Endodermal cell (in vitro differentiated cells): ENCODE data around the gene BACH2. TPM values are rescaled to one million over a fixed set of nuclear protein-coding genes. Genes with fewer than 3 reads are reported as not detected.
A peak's percentile ranks its signal among the peaks of the same experiment; 100 is the strongest.

Experiments used
- DNase-seq: peaks from one replicate; pipeline ENCODE4 v3.0.0-alpha.2; 2017
- H3K27ac ChIP-seq: 2 replicates; pipeline ENCODE4 v1.5.1; 2013; ENCODE audit warnings: mild to moderate bottlenecking, low read depth, low read length, moderate library complexity
- H3K27me3 ChIP-seq: 2 replicates; pipeline ENCODE4 v1.6.1; 2013; ENCODE audit warnings: mild to moderate bottlenecking, low read length, moderate library complexity; ENCODE audit not compliant: insufficient read depth, control insufficient read depth, poor library complexity, severe bottlenecking
- H3K36me3 ChIP-seq: 2 replicates; pipeline ENCODE4 v1.7.0; 2013; ENCODE audit warnings: mild to moderate bottlenecking, low read length, moderate library complexity; ENCODE audit not compliant: control insufficient read depth, insufficient read depth
- H3K4me1 ChIP-seq: one replicate; pipeline ENCODE4 v1.7.0; 2013; ENCODE audit warnings: low read length; ENCODE audit not compliant: control insufficient read depth, insufficient read depth
- H3K4me3 ChIP-seq: 2 replicates; pipeline ENCODE4 v1.5.1; 2013; ENCODE audit warnings: mild to moderate bottlenecking, low read length, moderate library complexity
- H3K9ac ChIP-seq: 2 replicates; pipeline ENCODE4 v1.6.1; 2013; ENCODE audit warnings: mild to moderate bottlenecking, low read length, moderate library complexity; ENCODE audit not compliant: poor library complexity, severe bottlenecking; ENCODE audit errors: extremely low read depth
- H3K9me3 ChIP-seq: 2 replicates; pipeline ENCODE4 v1.6.1; 2013; ENCODE audit warnings: mild to moderate bottlenecking, low read length, moderate library complexity; ENCODE audit not compliant: control insufficient read depth
- H3K27ac Mint-ChIP-seq: 2 replicates; pipeline ENCODE4 v1.8.0; 2020; ENCODE audit warnings: mixed read lengths
- H3K27me3 Mint-ChIP-seq: 2 replicates; pipeline ENCODE4 v1.8.0; 2021; ENCODE audit warnings: mild to moderate bottlenecking, mixed read lengths; ENCODE audit not compliant: insufficient read depth
- H3K36me3 Mint-ChIP-seq: 2 replicates; pipeline ENCODE4 v1.8.0; 2020; ENCODE audit warnings: low read depth, mixed read lengths
- H3K4me1 Mint-ChIP-seq: 2 replicates; pipeline ENCODE4 v1.8.0; 2020; ENCODE audit warnings: mixed read lengths
- H3K4me3 Mint-ChIP-seq: 2 replicates; pipeline ENCODE4 v1.8.0; 2020; ENCODE audit warnings: mild to moderate bottlenecking, moderate library complexity, mixed read lengths
- H3K9me3 Mint-ChIP-seq: 2 replicates; pipeline ENCODE4 v1.8.0; 2020; ENCODE audit warnings: mild to moderate bottlenecking, mixed read lengths
- CTCF ChIP-seq: fragments of 200-600 bp; sonication (generic); conservative IDR thresholded peaks from 2 replicates; pipeline ENCODE4 v1.5.0; 2021; ENCODE audit warnings: antibody characterized with exemption, mild to moderate bottlenecking
- WGBS, 2 experiments: methylation state at CpG; one replicate each; pipeline versions ENCODE4 v1.1.5 to v1.1.7; 2013; ENCODE audit warnings: missing lambda C conversion rate in 2 of 2, mixed read lengths in 1 of 2; ENCODE audit not compliant: insufficient coverage in 1 of 2, insufficient read length in 1 of 2; 5-methylcytosine and 5-hydroxymethylcytosine counted together
- total RNA-seq, 2 donors: library from RNA; stranded (reverse); fragmentation: NEBNext Ultra II Directional in 1 of 2; extraction: Animal tissue kit (Norgen Biotek cat#: 25700) in 1 of 2; gene quantifications; 2 replicates in 1 of 2; 3 replicates in 1 of 2; pipeline ENCODE4 v1.2.1, GENCODE V29; 2021

BACH2 gene
- total RNA-seq, 2 donors from 2014 or later = 11.0 to 22.3 TPM

- Histone ChIP-seq H3K9ac (peak overlapping the region; percentile 58), H3K4me1 (peaks cover 11% of the 10 kb centered on the region), H3K36me3 (no peaks in the 10 kb centered on the region), H3K27ac (peak overlapping the region; percentile 66), H3K9me3 (no peaks in the 10 kb centered on the region), H3K27me3 (peaks cover 27% of the 10 kb centered on the region), H3K4me3 (peak overlapping the region; percentile 73)
- H3K36me3 Mint-ChIP-seq = no peaks in the 10 kb centered on the region
- WGBS, 2 experiments = 19 to 25% methylated on average over 10 to 31 of the region's 31 CpGs
- peak overlapping the region; percentile 76 for H3K27ac Mint-ChIP-seq
- peak overlapping the region; percentile 70 for H3K4me3 Mint-ChIP-seq
- peaks cover 38% of the 10 kb centered on the region for H3K27me3 Mint-ChIP-seq
- H3K4me1 Mint-ChIP-seq = peaks cover 41% of the 10 kb centered on the region
- TF ChIP-seq CTCF = no peak
- DNase-seq = no peak
- H3K9me3 Mint-ChIP-seq = no peaks in the 10 kb centered on the region
Measured at GRCh38 chr6:90297115-90297866, 648 bp upstream of the BACH2 start.

- Histone ChIP-seq H3K4me1 (peaks cover 11% of the 10 kb centered on the region), H3K9me3 (no peaks in the 10 kb centered on the region), H3K27me3 (peaks cover 27% of the 10 kb centered on the region), H3K9ac (peak overlapping the region; percentile 7), H3K36me3 (no peaks in the 10 kb centered on the region), H3K4me3 (peak overlapping the region; percentile 85), H3K27ac (no peak overlapping the region)
- H3K27ac Mint-ChIP-seq = no peak overlapping the region
- peak; percentile 18 for TF ChIP-seq CTCF
- peak overlapping the region; percentile 70 for H3K4me3 Mint-ChIP-seq
- H3K36me3 Mint-ChIP-seq = peaks cover 2% of the 10 kb centered on the region
- H3K4me1 Mint-ChIP-seq = peaks cover 46% of the 10 kb centered on the region
- H3K9me3 Mint-ChIP-seq = no peaks in the 10 kb centered on the region
- DNase-seq = peak; percentile 84
- 0% methylated on average over 14 to 57 of the region's 57 CpGs for WGBS, 2 experiments
- peaks cover 40% of the 10 kb centered on the region for H3K27me3 Mint-ChIP-seq
Measured at GRCh38 chr6:90295854-90296340, 746 bp downstream of the BACH2 start.

- Mint-ChIP-seq H3K9me3 (no peaks in the 10 kb centered on the region), H3K36me3 (peaks cover 4% of the 10 kb centered on the region), H3K4me1 (peaks cover 46% of the 10 kb centered on the region), H3K4me3 (peak overlapping the region; percentile 70), H3K27me3 (peaks cover 38% of the 10 kb centered on the region), H3K27ac (no peak overlapping the region)
- WGBS, 2 experiments = 0 to 2% methylated on average over 17 to 79 of the region's 79 CpGs
- H3K36me3 ChIP-seq = no peaks in the 10 kb centered on the region
- no peak overlapping the region for H3K27ac ChIP-seq
- no peaks in the 10 kb centered on the region for H3K9me3 ChIP-seq
- peak; percentile 68 for DNase-seq
- H3K4me3 ChIP-seq = peak overlapping the region; percentile 85
- no peak for TF ChIP-seq CTCF
- peaks cover 24% of the 10 kb centered on the region for H3K27me3 ChIP-seq
- peak overlapping the region; percentile 7 for H3K9ac ChIP-seq
- H3K4me1 ChIP-seq = peaks cover 11% of the 10 kb centered on the region
Measured at GRCh38 chr6:90294989-90295853, 1.4 kb downstream of the BACH2 start.
